Measurements from ENCODE around the gene NNMT. TPM values are rescaled to one million over a fixed set of nuclear protein-coding genes. Genes with fewer than 3 reads are reported as not detected.
A peak's percentile ranks its signal among the peaks of the same experiment; 100 is the strongest.

NNMT gene
- total RNA-seq, 1 experiment from 2014 or later = 125 TPM

- no peaks in the 10 kb centered on the region for H3K36me3 ChIP-seq
- H3K4me3 ChIP-seq = no peak overlapping the region
- no peak overlapping the region for H3K27ac ChIP-seq
- H3K4me1 ChIP-seq (replicated peaks) = peaks cover 29% of the 10 kb centered on the region
- H3K9me3 ChIP-seq (replicated peaks) = no peaks in the 10 kb centered on the region
- no peaks in the 10 kb centered on the region for H3K27me3 ChIP-seq (replicated peaks)
- no peak for DNase-seq (ENCODE audit: low read depth in 1 of 2, low spot score in 2 of 2)
Measured at GRCh38 chr11:114284021-114284420, 12.2 kb upstream of the NNMT start.

GRCh38 chr11:114284914-114285313, 11.3 kb upstream of the NNMT start:
- H3K27me3 ChIP-seq (replicated peaks) = no peaks in the 10 kb centered on the region
- no peak overlapping the region for H3K27ac ChIP-seq
- H3K36me3 ChIP-seq = no peaks in the 10 kb centered on the region
- peaks cover 26% of the 10 kb centered on the region for H3K4me1 ChIP-seq (replicated peaks)
- no peak overlapping the region for H3K4me3 ChIP-seq
- no peaks in the 10 kb centered on the region for H3K9me3 ChIP-seq (replicated peaks)
- DNase-seq (ENCODE audit: low read depth in 1 of 2, low spot score in 2 of 2) = no peak

DNA sequence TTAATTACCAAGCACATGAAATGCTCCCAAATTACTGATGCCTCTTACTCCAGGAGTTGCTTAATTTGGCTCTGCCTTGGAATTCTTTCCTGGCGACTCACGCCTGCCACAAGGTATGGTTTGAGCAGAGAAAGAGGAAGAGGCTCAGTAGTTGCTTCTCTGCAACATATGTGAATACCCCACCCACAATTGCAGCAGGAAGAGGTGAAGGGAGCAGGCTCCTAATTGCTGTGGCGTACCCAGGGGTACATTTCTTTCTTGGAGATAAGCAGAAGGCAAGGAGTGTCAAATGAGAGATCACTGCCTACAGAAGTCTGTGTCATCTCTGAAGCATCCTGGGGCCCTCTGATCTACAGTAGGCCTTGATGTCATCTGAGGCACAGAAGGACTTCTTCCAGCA, 10.6 kb upstream of the NNMT start:
- H3K27me3 ChIP-seq (replicated peaks) = no peaks in the 10 kb centered on the region
- no peak overlapping the region for H3K27ac ChIP-seq
- no peak overlapping the region for H3K4me3 ChIP-seq
- peak in 1 of 2 experiments; percentile 20 for DNase-seq (ENCODE audit: low read depth in 1 of 2, low spot score in 2 of 2)
- peaks cover 19% of the 10 kb centered on the region for H3K4me1 ChIP-seq (replicated peaks)
- H3K9me3 ChIP-seq (replicated peaks) = no peaks in the 10 kb centered on the region; the same call in 1 of the 2 replicates
- H3K36me3 ChIP-seq = no peaks in the 10 kb centered on the region

- Histone ChIP-seq H3K4me3 (no peak overlapping the region), H3K4me1 (replicated peaks) (peaks cover 17% of the 10 kb centered on the region), H3K9me3 (replicated peaks) (no peaks in the 10 kb centered on the region; the same call in 1 of the 2 replicates), H3K27me3 (replicated peaks) (no peaks in the 10 kb centered on the region), H3K36me3 (no peaks in the 10 kb centered on the region), H3K27ac (no peak overlapping the region)
- no peak for DNase-seq (ENCODE audit: low read depth in 1 of 2, low spot score in 2 of 2)
Measured at GRCh38 chr11:114286229-114286628, 10.0 kb upstream of the NNMT start.

DNA sequence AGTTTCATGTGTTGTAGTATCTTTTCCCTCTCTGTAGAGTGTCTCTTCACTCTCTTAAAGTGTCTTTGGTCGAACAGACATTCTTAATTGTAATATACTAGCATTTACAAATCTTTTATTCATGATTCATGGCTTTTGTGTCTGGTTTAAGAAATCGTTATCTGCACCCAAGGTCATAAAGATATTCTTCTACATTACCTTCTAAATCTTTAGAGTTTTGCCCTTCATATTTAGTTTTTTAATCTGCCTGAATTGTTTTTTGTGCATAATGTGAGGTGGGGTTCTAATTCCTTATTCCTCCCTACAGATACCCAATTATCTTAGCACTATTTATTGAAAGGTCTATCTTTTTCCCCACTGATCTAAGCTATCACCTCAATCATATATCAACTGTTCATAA, 9.0 kb upstream of the NNMT start:
- DNase-seq (ENCODE audit: low read depth in 1 of 2, low spot score in 2 of 2) = no peak
- Histone ChIP-seq H3K36me3 (no peaks in the 10 kb centered on the region), H3K4me1 (replicated peaks) (peaks cover 22% of the 10 kb centered on the region), H3K27me3 (replicated peaks) (no peaks in the 10 kb centered on the region), H3K27ac (no peak overlapping the region), H3K4me3 (no peak overlapping the region), H3K9me3 (replicated peaks) (no peaks in the 10 kb centered on the region; the same call in 1 of the 2 replicates)

GRCh38 chr11:114288136-114288535, 8.1 kb upstream of the NNMT start:
- Histone ChIP-seq H3K27me3 (replicated peaks) (no peaks in the 10 kb centered on the region), H3K9me3 (replicated peaks) (no peaks in the 10 kb centered on the region; the same call in 1 of the 2 replicates), H3K36me3 (no peaks in the 10 kb centered on the region), H3K4me1 (replicated peaks) (peaks cover 32% of the 10 kb centered on the region), H3K27ac (no peak overlapping the region), H3K4me3 (no peak overlapping the region)
- no peak for DNase-seq (ENCODE audit: low read depth in 1 of 2, low spot score in 2 of 2)

GRCh38 chr11:114289779-114290178, 6.4 kb upstream of the NNMT start:
- no peak overlapping the region for H3K4me3 ChIP-seq
- DNase-seq (ENCODE audit: low read depth in 1 of 2, low spot score in 2 of 2) = no peak
- H3K36me3 ChIP-seq = no peaks in the 10 kb centered on the region
- H3K4me1 ChIP-seq (replicated peaks) = peaks cover 48% of the 10 kb centered on the region
- no peaks in the 10 kb centered on the region for H3K27me3 ChIP-seq (replicated peaks)
- no peaks in the 10 kb centered on the region; the same call in 1 of the 2 replicates for H3K9me3 ChIP-seq (replicated peaks)
- no peak overlapping the region for H3K27ac ChIP-seq

DNA sequence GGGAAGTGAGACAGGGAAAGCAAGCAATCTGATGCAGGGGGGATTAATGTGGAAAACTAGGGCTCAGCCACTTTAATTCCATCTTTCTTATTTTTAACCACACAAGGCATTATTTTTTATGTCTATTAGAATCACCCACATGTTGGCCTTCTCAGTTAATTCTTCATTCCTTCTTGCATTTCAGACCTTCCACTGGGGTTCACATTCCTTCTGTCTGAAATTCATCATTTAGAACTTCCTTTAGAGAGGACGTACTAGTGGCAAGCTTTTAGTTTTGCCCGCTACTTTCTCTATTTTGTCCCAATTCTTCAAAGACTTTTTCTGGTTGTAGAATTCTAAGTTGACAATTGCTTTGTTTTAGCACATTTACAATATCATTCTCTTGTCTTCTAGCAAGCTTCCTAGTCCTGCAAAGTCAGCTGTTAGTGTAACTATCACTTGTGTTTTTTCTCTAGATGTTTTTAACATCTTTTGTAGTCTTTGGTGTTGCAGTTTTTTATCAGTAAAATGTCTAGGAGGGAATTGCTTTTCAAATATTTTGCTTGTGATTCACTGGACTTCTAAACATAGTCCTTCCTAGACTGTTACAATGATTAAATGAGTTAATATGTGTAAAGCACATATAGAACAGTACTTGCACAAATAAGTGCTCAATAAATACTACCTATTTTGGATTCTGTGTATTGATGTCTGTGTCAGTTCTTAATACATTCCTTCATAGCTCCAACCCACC, 5.5 kb upstream of the NNMT start:
- Histone ChIP-seq H3K27ac (peak overlapping the region; percentile 96), H3K4me3 (no peak overlapping the region), H3K36me3 (no peaks in the 10 kb centered on the region), H3K27me3 (replicated peaks) (no peaks in the 10 kb centered on the region), H3K9me3 (replicated peaks) (no peaks in the 10 kb centered on the region; the same call in 1 of the 2 replicates), H3K4me1 (replicated peaks) (peaks cover 47% of the 10 kb centered on the region)
- no peak for DNase-seq (ENCODE audit: low read depth in 1 of 2, low spot score in 2 of 2)

DNA sequence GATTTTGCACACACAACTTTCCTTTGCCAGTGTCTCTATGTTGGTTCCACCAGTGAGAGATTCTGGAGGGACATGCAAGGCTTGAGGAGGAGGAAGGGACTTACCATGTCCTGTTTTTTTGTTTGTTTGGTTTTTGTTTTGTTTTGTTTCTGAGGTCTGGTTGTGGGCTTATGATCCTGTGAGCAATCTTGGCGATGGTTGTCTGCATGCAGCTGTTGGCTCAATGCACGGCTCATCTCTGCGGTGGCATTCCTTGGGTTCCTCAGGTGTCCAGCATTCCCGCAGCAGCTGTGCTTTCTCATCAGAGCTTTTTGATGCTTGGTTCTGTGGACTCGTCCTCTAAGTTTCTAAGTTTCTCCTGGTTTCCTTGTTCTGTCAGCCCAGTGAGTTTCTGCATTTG, 4.8 kb upstream of the NNMT start:
- Histone ChIP-seq H3K9me3 (replicated peaks) (no peaks in the 10 kb centered on the region; the same call in 1 of the 2 replicates), H3K4me1 (replicated peaks) (peaks cover 50% of the 10 kb centered on the region), H3K36me3 (no peaks in the 10 kb centered on the region), H3K27me3 (replicated peaks) (no peaks in the 10 kb centered on the region), H3K4me3 (no peak overlapping the region), H3K27ac (peak overlapping the region; percentile 96)
- peak; percentile 51 to 61 for DNase-seq (ENCODE audit: low read depth in 1 of 2, low spot score in 2 of 2)

- Histone ChIP-seq H3K27ac (peak overlapping the region; percentile 96), H3K36me3 (no peaks in the 10 kb centered on the region), H3K9me3 (replicated peaks) (no peaks in the 10 kb centered on the region; the same call in 1 of the 2 replicates), H3K27me3 (replicated peaks) (no peaks in the 10 kb centered on the region), H3K4me1 (replicated peaks) (peaks cover 56% of the 10 kb centered on the region), H3K4me3 (peak overlapping the region; percentile 8; the same call in 1 of the 2 replicates)
- DNase-seq (ENCODE audit: low read depth in 1 of 2, low spot score in 2 of 2) = peak in 1 of 2 experiments; percentile 70
Measured at GRCh38 chr11:114291842-114292680, 4.1 kb upstream of the NNMT start.

DNA sequence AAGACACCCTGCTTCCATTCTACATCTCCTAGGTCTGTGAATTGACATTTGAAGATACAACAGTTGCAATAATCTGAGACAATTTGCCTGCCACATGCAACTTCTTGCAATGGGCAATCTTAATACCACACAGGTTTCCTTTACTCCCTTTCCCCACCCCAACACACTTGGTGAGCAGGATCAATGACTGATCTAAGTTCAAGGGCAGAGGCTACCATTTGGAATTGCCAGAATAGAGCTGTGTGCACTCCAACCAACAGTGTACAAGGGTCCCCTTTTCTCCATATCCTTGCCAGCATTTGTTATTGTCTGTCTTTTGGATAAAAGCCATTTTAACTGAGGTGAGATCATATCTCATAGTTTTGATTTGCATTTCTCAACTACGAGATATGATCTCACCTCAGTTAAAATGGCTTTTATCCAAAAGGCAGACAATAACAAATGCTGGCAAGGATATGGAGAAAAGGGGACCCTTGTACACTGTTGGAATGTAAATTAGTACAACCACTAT, 2.9 kb upstream of the NNMT start:
- H3K4me3 ChIP-seq = no peak overlapping the region
- H3K27ac ChIP-seq = peak overlapping the region; percentile 96
- peaks cover 6% of the 10 kb centered on the region for H3K36me3 ChIP-seq
- no peak for DNase-seq (ENCODE audit: low read depth in 1 of 2, low spot score in 2 of 2)
- H3K27me3 ChIP-seq (replicated peaks) = no peaks in the 10 kb centered on the region
- H3K4me1 ChIP-seq (replicated peaks) = peaks cover 63% of the 10 kb centered on the region
- no peaks in the 10 kb centered on the region; the same call in 1 of the 2 replicates for H3K9me3 ChIP-seq (replicated peaks)

- peaks cover 32% of the 10 kb centered on the region for H3K36me3 ChIP-seq
- peak in 1 of 2 experiments; percentile 45 for DNase-seq (ENCODE audit: low read depth in 1 of 2, low spot score in 2 of 2)
- H3K9me3 ChIP-seq (replicated peaks) = no peaks in the 10 kb centered on the region
- H3K4me1 ChIP-seq (replicated peaks) = peaks cover 57% of the 10 kb centered on the region
- H3K27me3 ChIP-seq (replicated peaks) = no peaks in the 10 kb centered on the region
- H3K4me3 ChIP-seq = peak overlapping the region; percentile 43
- peak overlapping the region; percentile 96 for H3K27ac ChIP-seq
Measured at GRCh38 chr11:114296605-114297372, 590 bp downstream of the NNMT start.
